Measurements from ENCODE around the gene EIF5B. TPM values are rescaled to one million over a fixed set of nuclear protein-coding genes. Genes with fewer than 3 reads are reported as not detected.

EIF5B gene
- polyA plus RNA-seq, 1 donor from 2014 or later: 8.0 TPM

DNA sequence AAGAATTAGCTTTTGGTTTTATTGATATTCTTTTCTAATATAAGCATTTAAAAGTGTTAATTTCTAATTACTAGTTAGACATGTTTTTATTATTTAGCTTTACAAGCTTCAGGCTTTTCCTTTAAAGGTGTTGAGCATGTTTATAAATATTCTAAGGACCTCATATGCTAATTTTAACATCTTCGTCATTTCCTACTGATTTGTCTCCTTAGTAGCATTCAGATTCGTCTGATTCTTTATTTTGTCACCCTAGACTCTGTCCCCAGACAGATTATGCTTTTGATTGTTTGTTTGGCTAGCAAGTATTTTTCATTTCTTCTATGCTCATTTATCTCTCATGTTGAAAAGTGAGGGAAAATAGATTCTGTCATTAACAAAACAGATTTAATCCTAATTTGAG is 51.7 kb downstream of the EIF5B start:
- no peaks in the 10 kb centered on the region for H3F3A ChIP-seq (ENCODE audit: insufficient read depth, low read length, poor library complexity, severe bottlenecking)
- no peak for TF ChIP-seq RAD21 (conservative IDR thresholded peaks at IDR 0.05)
- TF ChIP-seq, protein P1, sequence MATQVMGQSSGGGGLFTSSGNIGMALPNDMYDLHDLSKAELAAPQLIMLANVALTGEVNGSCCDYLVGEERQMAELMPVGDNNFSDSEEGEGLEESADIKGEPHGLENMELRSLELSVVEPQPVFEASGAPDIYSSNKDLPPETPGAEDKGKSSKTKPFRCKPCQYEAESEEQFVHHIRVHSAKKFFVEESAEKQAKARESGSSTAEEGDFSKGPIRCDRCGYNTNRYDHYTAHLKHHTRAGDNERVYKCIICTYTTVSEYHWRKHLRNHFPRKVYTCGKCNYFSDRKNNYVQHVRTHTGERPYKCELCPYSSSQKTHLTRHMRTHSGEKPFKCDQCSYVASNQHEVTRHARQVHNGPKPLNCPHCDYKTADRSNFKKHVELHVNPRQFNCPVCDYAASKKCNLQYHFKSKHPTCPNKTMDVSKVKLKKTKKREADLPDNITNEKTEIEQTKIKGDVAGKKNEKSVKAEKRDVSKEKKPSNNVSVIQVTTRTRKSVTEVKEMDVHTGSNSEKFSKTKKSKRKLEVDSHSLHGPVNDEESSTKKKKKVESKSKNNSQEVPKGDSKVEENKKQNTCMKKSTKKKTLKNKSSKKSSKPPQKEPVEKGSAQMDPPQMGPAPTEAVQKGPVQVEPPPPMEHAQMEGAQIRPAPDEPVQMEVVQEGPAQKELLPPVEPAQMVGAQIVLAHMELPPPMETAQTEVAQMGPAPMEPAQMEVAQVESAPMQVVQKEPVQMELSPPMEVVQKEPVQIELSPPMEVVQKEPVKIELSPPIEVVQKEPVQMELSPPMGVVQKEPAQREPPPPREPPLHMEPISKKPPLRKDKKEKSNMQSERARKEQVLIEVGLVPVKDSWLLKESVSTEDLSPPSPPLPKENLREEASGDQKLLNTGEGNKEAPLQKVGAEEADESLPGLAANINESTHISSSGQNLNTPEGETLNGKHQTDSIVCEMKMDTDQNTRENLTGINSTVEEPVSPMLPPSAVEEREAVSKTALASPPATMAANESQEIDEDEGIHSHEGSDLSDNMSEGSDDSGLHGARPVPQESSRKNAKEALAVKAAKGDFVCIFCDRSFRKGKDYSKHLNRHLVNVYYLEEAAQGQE (IDR thresholded peaks at IDR 0.05; ENCODE audit: borderline replicate concordance): no peak
- no peak for TF ChIP-seq SMC3 (conservative IDR thresholded peaks at IDR 0.05; ENCODE audit: poor library complexity)
- no peak for TF ChIP-seq EP300 (conservative IDR thresholded peaks at IDR 0.05; ENCODE audit: poor library complexity, severe bottlenecking)
- TF ChIP-seq EZH2 (IDR thresholded peaks at IDR 0.05; ENCODE audit: borderline replicate concordance, insufficient read depth, low read length, poor library complexity, severe bottlenecking): no peak
- no peak for TF ChIP-seq MXI1 (conservative IDR thresholded peaks at IDR 0.05; ENCODE audit: poor library complexity, severe bottlenecking)
- TF ChIP-seq, protein P2, sequence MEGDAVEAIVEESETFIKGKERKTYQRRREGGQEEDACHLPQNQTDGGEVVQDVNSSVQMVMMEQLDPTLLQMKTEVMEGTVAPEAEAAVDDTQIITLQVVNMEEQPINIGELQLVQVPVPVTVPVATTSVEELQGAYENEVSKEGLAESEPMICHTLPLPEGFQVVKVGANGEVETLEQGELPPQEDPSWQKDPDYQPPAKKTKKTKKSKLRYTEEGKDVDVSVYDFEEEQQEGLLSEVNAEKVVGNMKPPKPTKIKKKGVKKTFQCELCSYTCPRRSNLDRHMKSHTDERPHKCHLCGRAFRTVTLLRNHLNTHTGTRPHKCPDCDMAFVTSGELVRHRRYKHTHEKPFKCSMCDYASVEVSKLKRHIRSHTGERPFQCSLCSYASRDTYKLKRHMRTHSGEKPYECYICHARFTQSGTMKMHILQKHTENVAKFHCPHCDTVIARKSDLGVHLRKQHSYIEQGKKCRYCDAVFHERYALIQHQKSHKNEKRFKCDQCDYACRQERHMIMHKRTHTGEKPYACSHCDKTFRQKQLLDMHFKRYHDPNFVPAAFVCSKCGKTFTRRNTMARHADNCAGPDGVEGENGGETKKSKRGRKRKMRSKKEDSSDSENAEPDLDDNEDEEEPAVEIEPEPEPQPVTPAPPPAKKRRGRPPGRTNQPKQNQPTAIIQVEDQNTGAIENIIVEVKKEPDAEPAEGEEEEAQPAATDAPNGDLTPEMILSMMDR (IDR thresholded peaks at IDR 0.05; ENCODE audit: poor library complexity, severe bottlenecking): no peak
- TF ChIP-seq TAF1 (IDR thresholded peaks at IDR 0.05; ENCODE audit: low read depth): no peak
- no peak for TF ChIP-seq POLR2AphosphoS5 (IDR thresholded peaks at IDR 0.05)
- no peaks in the 10 kb centered on the region for H3K9me2 ChIP-seq (ENCODE audit: insufficient read depth, low read length)
- no peaks in the 10 kb centered on the region for H3K27me3 ChIP-seq (ENCODE audit: insufficient read depth, low read depth, low read length)
- no peak overlapping the region for H2AFZ ChIP-seq (ENCODE audit: low read depth, low read length)
- no peak overlapping the region for H3K4me3 ChIP-seq (ENCODE audit: low read length)
- H3K9ac ChIP-seq (ENCODE audit: low read length): no peak overlapping the region
- H3K9me3 ChIP-seq (ENCODE audit: low read length): no peaks in the 10 kb centered on the region
- H4K20me1 ChIP-seq (ENCODE audit: insufficient read depth): no peaks in the 10 kb centered on the region
- H3K4me2 ChIP-seq (ENCODE audit: low read length): no peak overlapping the region
- H3K79me2 ChIP-seq (replicated peaks; ENCODE audit: insufficient read depth, low read length): no peaks in the 10 kb centered on the region
- no peak overlapping the region for H3K27ac ChIP-seq (ENCODE audit: low read length)
- H3K36me3 ChIP-seq (ENCODE audit: insufficient read depth, low read length): peaks cover 4% of the 10 kb centered on the region

DNA sequence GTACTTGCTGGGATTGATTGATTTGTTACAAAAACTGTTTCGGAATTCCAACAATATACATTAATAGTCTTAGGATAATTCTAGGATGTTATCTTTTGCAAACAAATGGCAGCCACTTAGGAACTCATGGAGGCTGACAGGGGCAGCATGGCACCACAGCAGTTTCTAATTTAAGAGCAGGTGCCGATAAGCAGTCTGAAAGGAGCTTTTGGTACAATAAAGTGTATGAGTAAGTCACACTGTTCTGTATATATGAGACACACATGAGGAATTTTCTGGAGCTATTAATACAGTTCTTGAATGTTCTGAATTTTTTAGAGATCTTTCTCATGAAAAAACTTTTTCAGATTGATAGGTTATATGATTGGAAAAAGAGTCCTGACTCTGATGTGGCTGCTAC is 52.2 kb downstream of the EIF5B start:
- Histone ChIP-seq H2AFZ (ENCODE audit: low read depth, low read length) (no peak overlapping the region), H3K9me2 (ENCODE audit: insufficient read depth, low read length) (no peaks in the 10 kb centered on the region), H3K4me3 (ENCODE audit: low read length) (no peak overlapping the region), H3F3A (ENCODE audit: insufficient read depth, low read length, poor library complexity, severe bottlenecking) (no peaks in the 10 kb centered on the region), H3K9ac (ENCODE audit: low read length) (no peak overlapping the region), H3K36me3 (ENCODE audit: insufficient read depth, low read length) (peaks cover 9% of the 10 kb centered on the region), H3K4me2 (ENCODE audit: low read length) (no peak overlapping the region), H3K79me2 (replicated peaks; ENCODE audit: insufficient read depth, low read length) (no peaks in the 10 kb centered on the region), H3K27me3 (ENCODE audit: insufficient read depth, low read depth, low read length) (no peaks in the 10 kb centered on the region), H4K20me1 (ENCODE audit: insufficient read depth) (no peaks in the 10 kb centered on the region), H3K27ac (ENCODE audit: low read length) (no peak overlapping the region), H3K9me3 (ENCODE audit: low read length) (no peaks in the 10 kb centered on the region)
- TF ChIP-seq EZH2 (IDR thresholded peaks at IDR 0.05; ENCODE audit: borderline replicate concordance, insufficient read depth, low read length, poor library complexity, severe bottlenecking) (no peak), TAF1 (IDR thresholded peaks at IDR 0.05; ENCODE audit: low read depth) (no peak), POLR2AphosphoS5 (IDR thresholded peaks at IDR 0.05) (no peak), RAD21 (conservative IDR thresholded peaks at IDR 0.05) (no peak), EP300 (conservative IDR thresholded peaks at IDR 0.05; ENCODE audit: poor library complexity, severe bottlenecking) (no peak), SMC3 (conservative IDR thresholded peaks at IDR 0.05; ENCODE audit: poor library complexity) (no peak), MXI1 (conservative IDR thresholded peaks at IDR 0.05; ENCODE audit: poor library complexity, severe bottlenecking) (no peak)
- TF ChIP-seq, protein P1 (IDR thresholded peaks at IDR 0.05; ENCODE audit: borderline replicate concordance): no peak
- TF ChIP-seq, protein P2 (IDR thresholded peaks at IDR 0.05; ENCODE audit: poor library complexity, severe bottlenecking): no peak
